Superior temporal gyrus (tissue), 1 donor: ENCODE measurements around the gene SLC22A7.

ENCODE experiments used
- DNase-seq: peaks from one replicate; pipeline ENCODE4 v3.0.0-alpha.2; 2016; ENCODE audit errors: extremely low spot score

SLC22A7 gene

GRCh38 chr6:43265564-43265963 lies 32.5 kb upstream of the SLC22A7 start:
- no peak for DNase-seq

- no peak for DNase-seq
These were observed 30.3 kb upstream of the SLC22A7 start for GRCh38 chr6:43267619-43268354.

- DNase-seq = peak; percentile 83
These were observed 29.7 kb upstream of the SLC22A7 start for GRCh38 chr6:43268355-43268700.

GRCh38 chr6:43268782-43269272 lies 29.2 kb upstream of the SLC22A7 start:
- no peak for DNase-seq

GRCh38 chr6:43269273-43270007 lies 28.6 kb upstream of the SLC22A7 start:
- no peak for DNase-seq

- DNase-seq = no peak
These were observed 26.8 kb upstream of the SLC22A7 start for GRCh38 chr6:43271103-43271815.

- DNase-seq = no peak
These were observed 26.1 kb upstream of the SLC22A7 start for GRCh38 chr6:43271944-43272343.

- DNase-seq = no peak
These were observed 24.4 kb upstream of the SLC22A7 start for GRCh38 chr6:43273707-43274106.

- DNase-seq = no peak
These were observed 23.7 kb upstream of the SLC22A7 start for GRCh38 chr6:43274127-43274915.

GRCh38 chr6:43274916-43275597 lies 23.0 kb upstream of the SLC22A7 start:
- DNase-seq = no peak

GRCh38 chr6:43275801-43276576 lies 22.1 kb upstream of the SLC22A7 start:
- DNase-seq = no peak

- DNase-seq = no peak
These were observed 21.3 kb upstream of the SLC22A7 start for GRCh38 chr6:43276577-43277305.

GRCh38 chr6:43277306-43277642 lies 20.8 kb upstream of the SLC22A7 start:
- no peak for DNase-seq

- no peak for DNase-seq
These were observed 20.2 kb upstream of the SLC22A7 start for GRCh38 chr6:43277643-43278523.

GRCh38 chr6:43278524-43279078 lies 19.5 kb upstream of the SLC22A7 start:
- no peak for DNase-seq

GRCh38 chr6:43280234-43280633 lies 17.8 kb upstream of the SLC22A7 start:
- no peak for DNase-seq

- no peak for DNase-seq
These were observed 16.0 kb upstream of the SLC22A7 start for GRCh38 chr6:43282060-43282459.
